ENCODE results near the gene TAS2R20. TPM values are rescaled to one million over a fixed set of nuclear protein-coding genes. Genes with fewer than 3 reads are reported as not detected.

The TAS2R20 gene
- 9.4 TPM for total RNA-seq

GRCh38 chr12:10998204-10998603, at the start of gene TAS2R20:
TSS of gene TAS2R20 (minus strand) at chr12:10998304. CDS start at chr12:10997875, 429 bp downstream.

GRCh38 chr12:11031307-11031706, 33.2 kb upstream of the TAS2R20 start, which contains the start of gene TAS2R31:
TSS of gene TAS2R31 (minus strand) at chr12:11031407. CDS start at chr12:11031335, 72 bp downstream.

GRCh38 chr12:11022520-11022919, 24.4 kb upstream of the TAS2R20 start, which contains the start of gene TAS2R19:
TSS of gene TAS2R19 (minus strand) at chr12:11022620. CDS start at chr12:11022571, 49 bp downstream.

GRCh38 chr12:10986812-10987211, 11.3 kb downstream of the TAS2R20 start, which contains the start of gene TAS2R50:
TSS of gene TAS2R50 (minus strand) at chr12:10986912. CDS start at chr12:10986860, 52 bp downstream.

Other genes with a start within 250 kb of the TAS2R20 start
- not detected for gene TAS2R7, start 195.7 kb downstream of the TAS2R20 start, total RNA-seq
- 0.18 TPM for gene TAS2R8, start 191.0 kb downstream of the TAS2R20 start, total RNA-seq
- not detected for gene TAS2R9, start 188.1 kb downstream of the TAS2R20 start, total RNA-seq
- 1.6 TPM for gene TAS2R10, start 171.9 kb downstream of the TAS2R20 start, total RNA-seq
- 7.2 TPM for gene PRR4, start 148.8 kb downstream of the TAS2R20 start, total RNA-seq
- 67.3 TPM for gene PRH1, start 114.0 kb downstream of the TAS2R20 start, total RNA-seq
- gene TAS2R13, start 88.7 kb downstream of the TAS2R20 start, total RNA-seq: 5.3 TPM
- gene PRH2, start 69.1 kb downstream of the TAS2R20 start, total RNA-seq: 0.70 TPM
- 8.2 TPM for gene TAS2R14, start 59.0 kb downstream of the TAS2R20 start, total RNA-seq
- 7.0 TPM for gene TAS2R50, start 11.4 kb downstream of the TAS2R20 start, total RNA-seq
- gene TAS2R19, start 24.3 kb upstream of the TAS2R20 start, total RNA-seq: 14.1 TPM
- gene TAS2R31, start 33.1 kb upstream of the TAS2R20 start, total RNA-seq: 18.9 TPM
- gene TAS2R46, start 64.0 kb upstream of the TAS2R20 start, total RNA-seq: 6.7 TPM
- gene TAS2R43, start 94.0 kb upstream of the TAS2R20 start, total RNA-seq: 10.3 TPM
- gene TAS2R30, start 136.3 kb upstream of the TAS2R20 start, total RNA-seq: 15.6 TPM
- gene SMIM10L1, start 172.9 kb upstream of the TAS2R20 start, total RNA-seq: 6.7 TPM
- not detected for gene TAS2R42, start 188.6 kb upstream of the TAS2R20 start, total RNA-seq

All from metanephros (tissue), 1 donor.